ENCODE measurements around the gene MLLT3.

Gene MLLT3

DNA sequence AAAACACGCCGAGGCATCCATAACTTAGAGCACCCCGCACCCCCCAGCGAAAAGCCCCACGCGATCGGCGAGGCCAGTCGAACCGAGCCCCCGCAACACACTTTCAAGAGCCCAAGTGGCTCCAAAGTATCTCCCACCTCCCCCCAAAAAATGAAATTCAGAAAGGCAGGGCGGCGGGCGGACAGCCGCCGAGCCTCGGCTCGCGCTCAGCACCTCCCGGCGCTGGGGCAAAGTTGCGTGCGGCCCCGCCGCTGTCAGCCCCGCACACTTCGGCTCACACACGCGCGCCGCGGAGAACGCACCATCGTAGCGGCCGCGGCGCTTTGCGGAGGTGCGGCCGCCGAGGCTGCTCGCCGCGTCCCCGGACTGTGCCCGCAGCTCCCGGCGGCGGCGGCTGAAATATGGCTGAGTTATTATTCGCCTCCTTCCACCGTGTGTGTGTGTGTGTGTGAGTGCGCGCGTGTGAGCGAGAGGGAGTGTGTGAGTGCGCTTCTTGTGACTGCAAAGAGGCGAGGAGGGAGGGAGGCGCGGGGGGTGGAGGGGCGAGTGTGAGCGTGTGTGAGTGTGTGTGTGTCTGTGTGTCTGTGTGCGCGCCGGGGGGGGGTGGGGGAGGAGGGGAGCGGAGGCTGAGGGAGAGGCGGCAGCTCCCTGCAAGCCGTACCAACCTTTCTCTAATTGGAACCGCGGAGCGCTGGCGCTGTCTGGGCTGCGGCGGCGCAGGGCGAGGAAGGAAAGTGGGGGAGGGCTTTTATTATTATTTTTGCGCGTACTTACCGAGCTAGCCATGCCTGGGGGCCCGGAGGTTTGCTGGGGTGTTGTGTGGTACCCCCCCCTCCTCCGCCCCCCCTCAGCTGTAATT, 599 bp downstream of the MLLT3 start:
- TF ChIP-seq, protein P1, sequence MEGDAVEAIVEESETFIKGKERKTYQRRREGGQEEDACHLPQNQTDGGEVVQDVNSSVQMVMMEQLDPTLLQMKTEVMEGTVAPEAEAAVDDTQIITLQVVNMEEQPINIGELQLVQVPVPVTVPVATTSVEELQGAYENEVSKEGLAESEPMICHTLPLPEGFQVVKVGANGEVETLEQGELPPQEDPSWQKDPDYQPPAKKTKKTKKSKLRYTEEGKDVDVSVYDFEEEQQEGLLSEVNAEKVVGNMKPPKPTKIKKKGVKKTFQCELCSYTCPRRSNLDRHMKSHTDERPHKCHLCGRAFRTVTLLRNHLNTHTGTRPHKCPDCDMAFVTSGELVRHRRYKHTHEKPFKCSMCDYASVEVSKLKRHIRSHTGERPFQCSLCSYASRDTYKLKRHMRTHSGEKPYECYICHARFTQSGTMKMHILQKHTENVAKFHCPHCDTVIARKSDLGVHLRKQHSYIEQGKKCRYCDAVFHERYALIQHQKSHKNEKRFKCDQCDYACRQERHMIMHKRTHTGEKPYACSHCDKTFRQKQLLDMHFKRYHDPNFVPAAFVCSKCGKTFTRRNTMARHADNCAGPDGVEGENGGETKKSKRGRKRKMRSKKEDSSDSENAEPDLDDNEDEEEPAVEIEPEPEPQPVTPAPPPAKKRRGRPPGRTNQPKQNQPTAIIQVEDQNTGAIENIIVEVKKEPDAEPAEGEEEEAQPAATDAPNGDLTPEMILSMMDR (IDR thresholded peaks at IDR 0.05; ENCODE audit: low read depth, low read length, missing control alignments) = no peak
- DNase-seq (ENCODE audit: low read depth) = no peak
- H3K4me3 ChIP-seq (ENCODE audit: low read depth, low read length) = peak overlapping the region; percentile 76
- in situ Hi-C loops (cut with HindIII; ENCODE audit: low sequenced_read_pairs) = loop anchor here (5.0 kb wide), 1 partner anchor 321 kb away; no protein-coding TSS in a partner anchor

DNA sequence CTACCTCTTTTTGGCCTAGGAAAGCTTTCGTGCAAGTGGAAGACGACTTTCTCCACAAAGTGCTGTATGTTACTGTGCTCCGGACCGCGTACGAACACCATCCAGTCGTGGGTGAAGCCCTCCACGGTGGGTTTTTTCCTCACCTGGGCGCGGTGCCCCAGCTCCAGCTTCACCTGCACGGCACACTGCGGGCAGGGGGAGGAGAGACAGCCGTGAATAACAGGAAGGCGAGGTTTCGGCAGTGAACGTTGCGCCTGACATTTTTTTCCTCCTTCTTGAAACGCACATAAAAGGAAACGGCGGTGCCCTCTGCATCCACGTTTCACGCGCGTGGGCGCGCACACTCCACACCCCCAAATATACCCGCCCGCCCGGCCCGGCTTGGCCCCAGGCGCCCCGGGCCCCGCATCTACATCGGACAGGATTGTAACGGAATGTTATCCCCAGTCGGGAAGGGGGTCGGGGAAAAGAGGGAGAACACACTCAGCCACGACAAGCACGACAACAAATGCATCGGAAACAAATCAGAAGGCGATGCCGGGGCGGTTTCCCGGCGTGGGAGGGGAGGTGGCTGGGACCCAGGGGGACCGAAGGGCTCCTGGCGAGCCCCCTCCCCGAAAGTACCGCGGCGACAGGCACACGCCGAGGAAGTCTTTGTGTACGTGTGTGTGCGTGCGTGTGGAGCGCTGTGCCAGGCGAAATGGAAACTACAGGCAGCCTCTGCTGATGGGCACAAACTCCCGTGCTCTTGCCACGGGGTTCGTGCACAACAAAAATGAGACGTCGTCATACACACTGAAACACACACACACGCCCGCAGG, 1.4 kb downstream of the MLLT3 start:
- TF ChIP-seq, protein P1 (IDR thresholded peaks at IDR 0.05; ENCODE audit: low read depth, low read length, missing control alignments) = no peak
- peak overlapping the region; percentile 76 for H3K4me3 ChIP-seq (ENCODE audit: low read depth, low read length)
- DNase-seq (ENCODE audit: low read depth) = no peak
- in situ Hi-C loops (cut with HindIII; ENCODE audit: low sequenced_read_pairs) = loop anchor here (5.0 kb wide), 1 partner anchor 321 kb away; no protein-coding TSS in a partner anchor

DNA sequence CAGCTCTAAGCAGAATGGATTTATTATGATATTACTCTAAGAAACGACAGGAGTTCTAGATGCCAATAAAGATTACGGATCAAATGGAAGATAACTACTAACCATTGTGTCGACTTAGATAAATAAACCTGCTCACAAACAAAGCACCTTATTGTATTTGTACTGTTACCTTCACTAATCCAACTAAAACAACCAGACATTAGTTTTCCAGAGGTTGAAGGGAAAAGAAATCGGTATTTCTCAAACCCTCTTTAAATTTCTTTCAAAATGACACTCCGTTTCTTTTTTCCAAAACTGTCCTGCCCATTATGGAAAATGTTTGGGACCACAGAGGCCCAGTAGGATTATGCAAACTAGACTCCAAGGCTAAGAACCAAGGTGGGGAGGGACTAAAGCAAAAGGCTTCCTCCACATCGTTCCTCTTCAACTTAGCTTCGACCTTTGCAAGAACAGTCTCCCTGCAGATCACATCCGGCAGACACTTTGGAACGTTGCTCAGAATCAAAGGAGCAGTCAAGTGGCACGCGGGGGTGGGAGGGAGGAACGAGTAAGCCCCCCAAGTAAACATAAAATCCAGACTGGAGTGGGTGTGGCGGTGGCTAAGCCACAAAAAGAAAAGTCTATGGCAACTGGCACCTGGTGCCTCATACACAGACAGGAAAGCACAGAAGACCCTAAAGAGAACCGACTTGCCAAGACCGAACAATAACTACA, 2.7 kb downstream of the MLLT3 start:
- in situ Hi-C loops (cut with HindIII; ENCODE audit: low sequenced_read_pairs) = loop anchor here (5.0 kb wide), 1 partner anchor 323 kb away; no protein-coding TSS in a partner anchor
- H3K4me3 ChIP-seq (ENCODE audit: low read depth, low read length) = peak overlapping the region; percentile 76
- DNase-seq (ENCODE audit: low read depth) = no peak
- TF ChIP-seq, protein P1 (IDR thresholded peaks at IDR 0.05; ENCODE audit: low read depth, low read length, missing control alignments) = no peak

DNA sequence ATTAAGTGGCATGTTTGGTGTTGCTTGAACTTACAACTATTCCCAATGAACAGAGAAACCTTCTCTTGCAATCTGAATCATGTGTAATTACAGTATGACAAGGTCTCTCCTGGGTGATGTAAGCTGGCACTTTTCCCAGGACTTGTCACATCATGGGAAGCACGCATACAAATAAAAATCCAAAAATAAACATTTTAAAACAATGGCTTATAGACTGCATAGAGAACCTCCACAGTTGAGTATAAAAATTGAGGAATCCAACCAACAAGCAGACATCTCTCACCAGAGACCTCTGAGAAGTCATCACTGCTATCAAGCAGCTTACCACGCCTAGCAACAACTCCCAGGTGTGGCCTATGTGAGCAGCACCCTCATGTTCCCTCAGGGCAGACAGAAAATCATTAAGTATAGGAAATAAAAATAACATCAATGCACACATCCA, 3.9 kb downstream of the MLLT3 start:
- DNase-seq (ENCODE audit: low read depth) = no peak
- H3K4me3 ChIP-seq (ENCODE audit: low read depth, low read length) = no peak overlapping the region
- in situ Hi-C loops (cut with HindIII; ENCODE audit: low sequenced_read_pairs) = no loop called here
- TF ChIP-seq, protein P1 (IDR thresholded peaks at IDR 0.05; ENCODE audit: low read depth, low read length, missing control alignments) = no peak

DNA sequence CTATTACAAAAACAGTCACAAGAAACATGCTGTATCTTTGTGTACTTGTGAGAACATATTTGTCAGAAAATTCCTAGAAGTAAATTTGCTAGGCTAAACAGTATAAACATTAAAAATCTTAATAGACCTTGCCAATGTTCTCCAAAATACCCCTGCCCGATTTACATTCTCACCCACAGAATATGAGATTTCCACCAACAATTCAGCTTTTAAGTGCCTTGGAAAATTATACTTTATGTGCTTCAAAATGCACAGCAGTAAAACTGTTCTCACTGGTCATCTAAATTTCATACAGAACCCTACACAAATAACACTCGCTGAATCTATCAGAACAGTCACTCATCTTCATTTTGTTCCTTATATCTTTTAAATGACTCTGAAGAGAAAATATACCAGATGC, 5.5 kb downstream of the MLLT3 start:
- no peak overlapping the region for H3K4me3 ChIP-seq (ENCODE audit: low read depth, low read length)
- in situ Hi-C loops (cut with HindIII; ENCODE audit: low sequenced_read_pairs) = no loop called here
- no peak for DNase-seq (ENCODE audit: low read depth)
- TF ChIP-seq, protein P1 (IDR thresholded peaks at IDR 0.05; ENCODE audit: low read depth, low read length, missing control alignments) = no peak
